Measurements from ENCODE around the gene SLC13A5.
A peak's percentile ranks its signal among the peaks of the same experiment; 100 is the strongest.
"Not testable (repeated sequence)": the region's sequence is repeated elsewhere in the genome, so short reads cannot be mapped to it uniquely, and the experiment has no call there.

The SLC13A5 gene
- total RNA-seq, result 0 to 4.1 (median 0) reads per million in 17 experiments

- DNase-seq, result peak in 3 of 4 experiments; percentile 28 to 51 (median 32)
Observed at GRCh38 chr17:6713130-6713917, at the start of gene SLC13A5. SLC13A5 (minus strand) TSS chr17:6713369; CDS start chr17:6713333, 36 bp downstream.

- no peak for DNase-seq
Observed at GRCh38 chr17:6761779-6762178, 48.6 kb upstream of the SLC13A5 start.

GRCh38 chr17:6757747-6758146 lies 44.6 kb upstream of the SLC13A5 start:
- DNase-seq, result no peak

GRCh38 chr17:6756425-6757031 lies 43.4 kb upstream of the SLC13A5 start:
- peak in 2 of 4 experiments; percentile 26 to 34 for DNase-seq

- DNase-seq, result peak; percentile 58 to 81 (median 71)
Observed at GRCh38 chr17:6755731-6756184, 42.6 kb upstream of the SLC13A5 start, which contains the start of gene XAF1. XAF1 (plus strand) TSS chr17:6756046; CDS start chr17:6756079, 33 bp downstream.

- DNase-seq, result peak in 1 of 4 experiments; percentile 26
Observed at GRCh38 chr17:6755281-6755680, 42.1 kb upstream of the SLC13A5 start.

- DNase-seq, result no peak
Observed at GRCh38 chr17:6753546-6753945, 40.4 kb upstream of the SLC13A5 start.

- DNase-seq, result peak; percentile 23 to 51 (median 49)
Observed at GRCh38 chr17:6753006-6753445, 39.9 kb upstream of the SLC13A5 start.

GRCh38 chr17:6752068-6752909 lies 39.1 kb upstream of the SLC13A5 start:
- peak; percentile 86 to 97 (median 90) for DNase-seq

GRCh38 chr17:6749519-6749918 lies 36.4 kb upstream of the SLC13A5 start:
- peak; percentile 14 to 51 (median 40) for DNase-seq

GRCh38 chr17:6748617-6749016 lies 35.4 kb upstream of the SLC13A5 start:
- DNase-seq, result no peak

- DNase-seq, result not testable (repeated sequence)
Observed at GRCh38 chr17:6746665-6747064, 33.5 kb upstream of the SLC13A5 start.

- no peak for DNase-seq
Observed at GRCh38 chr17:6729531-6729930, 16.4 kb upstream of the SLC13A5 start.

GRCh38 chr17:6724009-6724408 lies 10.8 kb upstream of the SLC13A5 start:
- DNase-seq, result no peak

GRCh38 chr17:6721744-6722143 lies 8.6 kb upstream of the SLC13A5 start:
- DNase-seq, result no peak

- DNase-seq, result no peak
Observed at GRCh38 chr17:6716736-6717135, 3.6 kb upstream of the SLC13A5 start.

GRCh38 chr17:6714315-6714874 lies 1.2 kb upstream of the SLC13A5 start:
- DNase-seq, result no peak

GRCh38 chr17:6713918-6714271 lies 726 bp upstream of the SLC13A5 start:
- DNase-seq, result no peak

- DNase-seq, result no peak
Observed at GRCh38 chr17:6712854-6713129, 377 bp downstream of the SLC13A5 start.

- DNase-seq, result peak in 1 of 4 experiments; percentile 20
Observed at GRCh38 chr17:6712058-6712853, 913 bp downstream of the SLC13A5 start.

- peak; percentile 69 to 86 (median 82) for DNase-seq
Observed at GRCh38 chr17:6711681-6712057, 1.5 kb downstream of the SLC13A5 start.

Measured in suppressor macrophage (primary cell).